ENCODE results near the gene CRAMP1. TPM values are rescaled to one million over a fixed set of nuclear protein-coding genes. Genes with fewer than 3 reads are reported as not detected.

Gene CRAMP1
- total RNA-seq, 4 donors from 2014 or later: 7.6 to 11.7 (median 9.8) TPM

- TF ChIP-seq CTCF (IDR thresholded peaks at IDR 0.05): no peak
- DNase-seq (ENCODE audit: low spot score): no peak
- no peak for ATAC-seq (ENCODE audit: low FRiP score)
Observed at GRCh38 chr16:1654505-1655268, 42.5 kb downstream of the CRAMP1 start.

GRCh38 chr16:1655269-1655807, 43.2 kb downstream of the CRAMP1 start:
- ATAC-seq (ENCODE audit: low FRiP score): no peak
- TF ChIP-seq CTCF (IDR thresholded peaks at IDR 0.05): no peak
- DNase-seq (ENCODE audit: low spot score): no peak

- ATAC-seq (ENCODE audit: low FRiP score) (no peak), DNase-seq (ENCODE audit: low spot score) (no peak)
- TF ChIP-seq CTCF (IDR thresholded peaks at IDR 0.05): no peak
Observed at GRCh38 chr16:1655909-1656807, 44.0 kb downstream of the CRAMP1 start.

- no peak for TF ChIP-seq CTCF (IDR thresholded peaks at IDR 0.05)
- no peak for DNase-seq (ENCODE audit: low spot score)
- no peak for ATAC-seq (ENCODE audit: low FRiP score)
Observed at GRCh38 chr16:1656808-1657617, 44.9 kb downstream of the CRAMP1 start.

GRCh38 chr16:1657841-1658240, 45.7 kb downstream of the CRAMP1 start:
- DNase-seq (ENCODE audit: low spot score) (no peak), ATAC-seq (ENCODE audit: low FRiP score) (no peak)
- TF ChIP-seq CTCF (IDR thresholded peaks at IDR 0.05): no peak

GRCh38 chr16:1659031-1659430, 46.9 kb downstream of the CRAMP1 start:
- DNase-seq (ENCODE audit: low spot score): no peak
- no peak for TF ChIP-seq CTCF (IDR thresholded peaks at IDR 0.05)
- ATAC-seq (ENCODE audit: low FRiP score): no peak

Measured in omental fat pad (tissue), 4 donors.